WTC11 (cell line): ENCODE measurements around the gene SCGB1A1.

Source experiments
- CREM ChIP-seq: sonication (generic); formaldehyde crosslinking; IDR thresholded peaks from 2 replicates; pipeline ENCODE4 v1.8.1; 2022; ENCODE audit warnings: mild to moderate bottlenecking, missing genetic modification reagents, moderate library complexity
- NR1H2 ChIP-seq: sonication (generic); formaldehyde crosslinking; IDR thresholded peaks from 2 replicates; pipeline ENCODE4 v1.9.0; 2021; ENCODE audit warnings: mild to moderate bottlenecking, moderate library complexity, missing genetic modification reagents
- TF ChIP-seq, protein P1 (sequence below): fragments of 200-600 bp; IDR thresholded peaks from 2 replicates; pipeline ENCODE4 v1.8.0; 2022; ENCODE audit warnings: antibody characterized with exemption

DNA sequence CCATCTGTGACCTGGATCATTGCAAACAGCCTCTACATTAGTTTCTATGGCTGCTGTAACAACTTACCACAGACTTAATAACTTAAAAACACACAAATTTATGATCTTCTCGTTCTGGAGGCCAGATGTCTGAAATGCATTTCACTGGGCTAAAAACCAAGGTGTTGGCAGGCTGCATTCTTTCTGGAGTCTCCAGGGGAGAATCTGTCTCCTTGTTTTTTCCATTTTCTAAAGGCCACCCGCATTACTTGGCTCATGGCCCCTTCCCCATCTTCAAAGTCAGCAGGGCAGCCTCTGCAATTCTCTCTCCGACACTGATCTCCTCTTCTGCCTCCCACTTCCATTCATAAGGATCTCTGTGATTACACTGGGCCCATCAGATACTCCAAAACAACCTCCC is 11.6 kb downstream of the SCGB1A1 start:
- no peak for TF ChIP-seq NR1H2 (CRISPR knock-in tag)
- TF ChIP-seq CREM (CRISPR knock-in tag): no peak
- TF ChIP-seq, protein P1, sequence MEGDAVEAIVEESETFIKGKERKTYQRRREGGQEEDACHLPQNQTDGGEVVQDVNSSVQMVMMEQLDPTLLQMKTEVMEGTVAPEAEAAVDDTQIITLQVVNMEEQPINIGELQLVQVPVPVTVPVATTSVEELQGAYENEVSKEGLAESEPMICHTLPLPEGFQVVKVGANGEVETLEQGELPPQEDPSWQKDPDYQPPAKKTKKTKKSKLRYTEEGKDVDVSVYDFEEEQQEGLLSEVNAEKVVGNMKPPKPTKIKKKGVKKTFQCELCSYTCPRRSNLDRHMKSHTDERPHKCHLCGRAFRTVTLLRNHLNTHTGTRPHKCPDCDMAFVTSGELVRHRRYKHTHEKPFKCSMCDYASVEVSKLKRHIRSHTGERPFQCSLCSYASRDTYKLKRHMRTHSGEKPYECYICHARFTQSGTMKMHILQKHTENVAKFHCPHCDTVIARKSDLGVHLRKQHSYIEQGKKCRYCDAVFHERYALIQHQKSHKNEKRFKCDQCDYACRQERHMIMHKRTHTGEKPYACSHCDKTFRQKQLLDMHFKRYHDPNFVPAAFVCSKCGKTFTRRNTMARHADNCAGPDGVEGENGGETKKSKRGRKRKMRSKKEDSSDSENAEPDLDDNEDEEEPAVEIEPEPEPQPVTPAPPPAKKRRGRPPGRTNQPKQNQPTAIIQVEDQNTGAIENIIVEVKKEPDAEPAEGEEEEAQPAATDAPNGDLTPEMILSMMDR: no peak
